ENCODE data around the gene EHMT2.
"Not testable (repeated sequence)": the region's sequence is repeated elsewhere in the genome, so short reads cannot be mapped to it uniquely, and the experiment has no call there.

Gene EHMT2

DNA sequence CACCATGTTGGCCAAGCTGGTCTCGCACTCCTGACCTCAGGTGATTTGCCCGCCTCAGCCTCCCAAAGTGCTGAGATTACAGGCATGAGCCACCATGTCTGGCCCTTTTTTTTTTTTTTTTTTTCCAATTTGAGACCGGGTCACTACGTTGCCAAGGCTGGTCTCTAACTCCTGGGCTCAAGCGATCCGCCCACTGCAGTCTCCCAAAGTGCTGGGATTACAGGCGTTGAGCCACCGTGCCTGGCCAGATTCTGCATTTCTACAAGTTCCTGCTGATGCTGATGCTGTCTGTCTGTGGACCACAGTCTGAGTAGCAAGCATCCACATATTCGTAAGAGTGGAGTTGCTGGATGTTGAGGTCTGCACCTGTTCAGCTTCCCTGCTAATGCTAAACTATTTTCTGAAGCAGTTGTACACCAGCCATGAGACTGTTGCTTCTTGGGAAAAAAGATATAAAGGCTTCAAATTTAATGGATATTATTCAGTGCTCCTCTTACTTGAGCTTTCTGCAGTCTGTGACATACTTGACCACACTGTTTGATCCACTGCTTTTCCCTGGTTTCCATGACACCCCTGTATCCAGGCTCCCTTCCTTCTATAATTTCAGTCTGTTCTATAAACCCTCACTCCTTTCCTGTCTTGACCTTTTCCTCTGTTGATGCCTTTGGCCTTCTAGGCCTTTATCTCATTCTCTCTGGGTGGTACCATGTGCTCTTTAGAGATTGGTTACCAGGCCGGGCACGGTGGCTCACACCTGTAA is 14.5 kb upstream of the EHMT2 start:
- no peak for ATAC-seq

DNA sequence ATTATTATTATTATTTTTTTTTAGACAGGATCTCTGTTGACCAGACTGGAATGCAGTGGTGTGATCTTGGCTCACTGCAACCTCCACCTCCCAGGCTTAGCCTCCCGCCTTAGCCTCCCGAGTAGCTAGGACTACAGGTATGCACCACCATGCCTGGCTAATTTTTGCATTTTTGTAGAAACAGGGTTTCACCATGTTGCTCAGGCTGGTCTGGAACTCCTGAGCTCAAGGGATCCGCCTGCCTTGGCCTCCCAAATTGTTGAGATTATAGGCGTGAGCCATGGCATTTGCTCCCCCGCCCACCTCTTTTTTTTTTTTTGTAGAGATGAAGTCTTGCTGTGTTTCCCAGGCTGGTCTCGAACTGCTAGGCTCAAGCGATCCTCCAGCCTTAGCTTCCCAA is 11.8 kb upstream of the EHMT2 start:
- not testable (repeated sequence) for ATAC-seq

DNA sequence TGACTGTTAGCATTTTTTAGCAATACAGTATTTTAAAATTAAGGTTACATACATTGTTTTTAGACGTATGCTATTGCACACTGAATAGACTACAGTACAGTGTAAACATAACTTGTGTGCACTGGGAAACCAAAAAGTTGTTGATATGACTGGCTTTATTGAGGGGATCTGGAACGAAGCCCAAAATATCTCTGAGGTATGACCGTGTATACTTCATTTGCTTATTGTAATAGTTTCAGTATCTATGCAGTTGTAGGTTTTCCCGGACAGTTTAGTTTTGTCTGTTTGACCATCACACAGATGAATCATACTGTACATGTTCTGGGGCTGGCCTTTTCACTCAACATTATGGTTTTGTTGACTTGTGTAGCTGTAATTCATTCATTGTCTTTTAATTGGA is 11.3 kb upstream of the EHMT2 start:
- peak; percentile 25 to 31 for ATAC-seq

- ATAC-seq: not testable (repeated sequence)
These were observed 10.8 kb upstream of the EHMT2 start for GRCh38 chr6:31908255-31908654.

GRCh38 chr6:31907158-31907813 is 9.8 kb upstream of the EHMT2 start:
- ATAC-seq: no peak

DNA sequence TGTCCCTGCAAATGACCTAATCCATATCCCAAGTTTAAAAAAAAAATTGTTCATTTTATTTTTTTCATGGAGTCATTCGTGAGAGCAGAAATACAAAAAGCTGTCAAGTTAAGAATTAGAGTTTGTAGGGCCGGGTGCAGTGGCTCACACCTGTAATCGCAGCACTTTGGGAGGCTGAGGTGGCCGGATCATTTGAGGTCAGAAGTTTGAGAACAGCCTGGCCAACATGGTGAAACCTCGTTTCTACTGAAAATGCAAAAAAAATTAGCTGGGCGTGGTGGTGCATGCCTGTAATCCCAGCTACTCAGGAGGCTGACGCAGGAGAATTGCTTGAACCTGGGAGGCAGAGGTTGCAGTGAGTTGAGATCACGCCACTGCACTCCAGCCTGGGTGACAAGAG is 9.2 kb upstream of the EHMT2 start:
- ATAC-seq: not testable (repeated sequence)

- no peak for ATAC-seq
These were observed 8.6 kb upstream of the EHMT2 start for GRCh38 chr6:31906122-31906521.

DNA sequence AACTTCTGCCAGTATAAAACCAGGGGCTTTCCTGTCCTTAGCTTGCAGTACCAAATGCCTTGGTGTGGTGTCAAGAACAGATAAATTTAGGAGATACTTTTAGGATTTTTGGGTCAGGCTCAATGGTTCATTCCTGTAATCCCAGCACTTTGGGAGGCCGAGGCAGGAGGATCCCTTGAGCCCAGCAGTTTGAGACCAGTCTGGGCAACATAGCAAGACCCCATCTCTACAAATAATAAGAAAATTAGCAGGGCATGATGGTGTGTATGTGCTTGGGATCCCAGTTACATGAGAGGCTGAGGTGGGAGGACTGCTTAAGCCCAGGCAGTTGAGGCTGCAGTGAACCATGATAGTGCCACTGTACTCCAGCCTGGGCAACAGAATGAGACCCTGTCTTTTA is 7.5 kb upstream of the EHMT2 start:
- ATAC-seq: no peak

DNA sequence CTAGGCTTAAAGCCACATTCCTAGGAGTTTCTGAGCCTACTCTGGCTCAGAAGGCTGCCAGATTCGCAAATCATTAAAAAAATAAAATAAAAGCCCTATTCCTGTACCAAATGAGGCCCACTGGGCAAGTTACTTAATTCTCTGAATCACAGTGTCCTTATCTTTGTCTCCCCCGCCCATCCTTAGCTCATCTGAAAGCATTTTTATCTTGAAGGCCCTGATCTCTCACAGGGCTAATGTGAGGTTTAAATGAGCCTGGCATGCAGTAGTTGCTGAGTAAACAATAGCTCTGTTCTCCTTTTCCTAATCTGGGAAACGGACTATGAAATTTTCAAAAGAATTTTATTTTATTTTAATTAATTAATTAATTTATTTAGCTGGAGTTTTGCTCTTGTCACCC is 6.5 kb upstream of the EHMT2 start:
- no peak for ATAC-seq

- peak; percentile 64 to 69 for ATAC-seq
These were observed 4.6 kb upstream of the EHMT2 start, which contains the start of gene ZBTB12 for GRCh38 chr6:31901953-31902643. Gene ZBTB12, minus strand, starts transcription at chr6:31902086. Its CDS starts 781 bp downstream, at chr6:31901305.

GRCh38 chr6:31901415-31901952 is 4.0 kb upstream of the EHMT2 start:
- ATAC-seq: peak; percentile 10 to 16

- no peak for ATAC-seq
These were observed 3.5 kb upstream of the EHMT2 start for GRCh38 chr6:31900917-31901414.

- no peak for ATAC-seq
These were observed 2.6 kb upstream of the EHMT2 start for GRCh38 chr6:31899882-31900722.

DNA sequence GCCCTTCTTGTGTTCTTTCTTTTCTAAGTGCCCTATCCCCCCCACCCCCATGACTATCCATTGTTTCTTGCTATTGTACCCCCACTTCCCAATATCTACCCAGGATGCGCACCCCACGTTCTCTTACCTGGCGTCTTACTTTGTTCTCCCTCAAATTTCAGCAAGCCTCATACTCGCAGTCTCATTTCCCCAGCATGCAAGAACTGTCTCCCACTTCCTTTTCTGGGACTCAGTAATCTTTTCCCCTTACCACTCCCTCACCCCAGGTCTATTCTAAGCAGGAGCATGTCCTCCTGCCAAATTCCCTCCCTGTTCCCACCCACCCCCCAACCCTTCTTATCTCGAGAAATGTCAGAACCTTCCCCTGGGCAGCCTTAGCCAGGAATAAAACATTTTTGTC is 1.7 kb upstream of the EHMT2 start:
- no peak for ATAC-seq

DNA sequence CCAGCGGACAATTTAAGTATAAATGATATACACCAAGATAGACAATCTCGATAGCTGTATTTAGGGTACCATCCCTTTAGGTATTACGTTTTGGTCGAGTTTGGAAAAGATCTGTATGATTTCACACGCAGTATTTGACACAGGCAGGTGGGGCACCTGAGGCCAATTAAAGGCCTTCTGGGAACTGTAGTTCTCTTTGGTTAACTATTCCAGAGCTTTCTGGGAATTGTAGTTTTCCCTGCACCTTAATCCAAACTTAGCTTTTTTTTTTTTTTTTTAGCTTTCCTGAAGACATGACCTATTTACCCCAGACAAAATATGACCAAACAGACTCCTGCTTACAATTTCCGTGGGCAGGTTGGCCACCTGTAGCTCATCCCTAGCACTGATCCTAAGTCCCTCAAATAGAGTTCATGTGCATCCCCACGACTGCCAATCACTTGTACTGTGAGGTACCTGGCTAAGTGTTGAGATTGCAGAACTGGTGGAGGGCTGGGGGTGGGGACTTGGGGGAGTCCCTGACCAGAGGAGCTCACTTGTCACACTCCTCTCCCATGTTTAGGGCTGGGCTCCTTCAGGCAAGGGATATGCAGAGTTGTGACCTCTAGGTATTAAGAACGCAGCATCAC is 999 bp upstream of the EHMT2 start:
- ATAC-seq: peak; percentile 18 to 34

DNA sequence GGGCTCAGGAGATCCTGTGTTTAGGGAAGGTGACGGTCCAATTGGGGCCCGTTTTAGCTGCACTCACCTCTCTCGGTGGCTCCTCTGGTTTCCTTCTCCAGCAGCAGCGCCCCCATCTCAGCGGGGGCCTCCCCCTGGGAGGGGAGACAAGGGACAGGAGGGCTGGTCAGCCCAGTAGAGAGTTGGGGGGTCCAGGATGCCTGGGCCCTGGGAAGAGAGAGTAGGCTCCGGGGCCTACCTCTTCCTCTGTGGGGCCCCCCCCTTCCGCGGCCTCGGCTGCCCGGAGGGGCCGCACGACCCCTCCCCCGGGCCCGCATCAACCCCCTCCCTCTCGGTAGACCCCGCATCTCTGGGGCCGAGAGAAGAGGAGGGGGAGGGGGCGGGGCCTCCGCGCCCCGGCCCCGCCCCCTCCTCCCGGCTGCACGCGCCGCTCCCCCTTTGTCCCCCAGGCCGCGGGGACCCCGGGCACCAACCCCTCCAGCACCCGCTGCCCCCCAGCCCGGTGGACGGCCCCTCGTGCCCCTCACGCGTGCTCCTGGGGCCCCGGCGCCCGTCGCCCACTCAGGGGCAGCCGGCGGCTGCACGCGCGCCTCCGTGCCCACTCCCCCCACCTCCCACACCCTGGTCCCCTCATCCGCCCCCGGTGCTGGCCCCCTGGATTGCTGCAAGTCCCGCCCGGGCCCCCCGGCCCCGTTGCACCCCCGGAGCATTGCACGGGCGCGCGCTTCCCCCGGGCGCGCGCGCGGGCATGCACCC is 464 bp downstream of the EHMT2 start:
- peak in 1 of 2 donors; percentile 1 for ATAC-seq

DNA sequence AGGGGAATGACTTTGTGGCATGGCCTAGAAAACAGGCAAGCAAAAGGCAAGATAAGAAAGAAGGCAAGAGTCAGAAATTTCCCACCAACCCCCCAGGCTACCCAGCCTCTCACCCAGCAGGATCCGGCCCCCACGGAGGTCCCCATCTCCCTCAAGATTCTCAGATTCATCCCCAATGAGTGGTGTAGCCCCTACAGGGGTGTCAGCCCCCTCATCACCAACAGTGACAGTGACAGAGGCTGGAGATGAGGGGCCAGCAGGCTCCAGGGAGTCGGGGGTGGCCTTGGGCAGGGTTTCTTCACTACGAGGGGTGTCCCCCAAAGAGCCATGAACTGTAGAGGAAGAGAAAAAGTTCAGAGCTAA is 1.0 kb downstream of the EHMT2 start:
- no peak for ATAC-seq

GRCh38 chr6:31892821-31893220 is 4.7 kb downstream of the EHMT2 start:
- no peak for ATAC-seq

GRCh38 chr6:31889331-31889972 is 8.0 kb downstream of the EHMT2 start:
- ATAC-seq: no peak
